ENCODE results near the gene CHRNB2.

Gene CHRNB2

DNA sequence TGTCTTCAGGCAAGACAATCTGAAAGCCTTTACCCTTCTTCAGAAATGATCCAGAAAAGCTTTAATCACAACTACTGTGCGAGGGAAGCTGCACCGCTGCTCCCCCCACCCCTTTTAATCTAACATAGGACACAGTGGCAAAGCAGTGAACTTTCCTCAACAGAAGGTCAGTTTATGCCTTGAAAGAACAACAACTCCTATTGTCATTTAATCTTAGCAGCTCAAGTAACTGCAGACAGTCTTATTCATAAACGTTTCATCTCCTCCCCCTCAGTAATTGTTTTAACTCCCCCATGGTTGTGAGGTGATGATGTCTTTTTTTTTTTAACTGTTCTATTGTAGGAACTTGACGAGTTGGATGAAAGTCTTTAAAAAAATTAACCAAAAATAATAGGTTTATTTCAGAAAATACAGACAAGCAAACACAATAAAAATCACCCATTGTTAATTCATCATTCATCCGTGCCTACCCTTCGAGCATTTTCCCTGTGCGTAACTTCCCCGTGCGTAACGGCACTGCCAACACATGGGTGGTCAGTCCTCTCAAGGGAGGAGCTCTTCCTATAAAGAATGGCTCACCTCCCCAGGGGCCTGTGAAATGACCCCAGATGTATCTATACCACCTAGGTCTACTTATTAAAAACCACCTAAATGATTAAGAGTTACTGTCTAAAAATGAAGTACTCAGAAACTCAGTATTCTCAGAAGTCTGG is 43.7 kb downstream of the CHRNB2 start:
- DNase-seq: no peak

DNA sequence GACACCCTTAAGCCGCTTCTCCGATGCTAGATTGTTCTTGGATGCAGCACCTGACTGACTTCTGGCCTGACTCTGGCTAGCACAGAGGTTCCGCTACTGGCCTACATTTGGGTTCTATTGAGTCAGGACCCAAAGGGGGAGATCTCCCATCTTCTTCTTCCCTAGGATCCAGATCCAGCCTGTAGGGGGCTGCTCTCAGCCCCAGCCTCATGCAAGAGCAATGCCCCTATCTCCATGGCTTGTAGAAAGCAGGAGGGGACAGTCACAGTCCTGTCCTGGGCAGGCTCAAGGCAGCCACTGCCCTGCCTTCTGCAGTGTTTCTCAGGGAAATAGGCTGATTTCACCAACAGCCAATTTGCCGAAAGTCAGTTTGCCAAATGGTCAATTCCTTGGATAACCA is 46.7 kb downstream of the CHRNB2 start:
- DNase-seq: no peak

DNA sequence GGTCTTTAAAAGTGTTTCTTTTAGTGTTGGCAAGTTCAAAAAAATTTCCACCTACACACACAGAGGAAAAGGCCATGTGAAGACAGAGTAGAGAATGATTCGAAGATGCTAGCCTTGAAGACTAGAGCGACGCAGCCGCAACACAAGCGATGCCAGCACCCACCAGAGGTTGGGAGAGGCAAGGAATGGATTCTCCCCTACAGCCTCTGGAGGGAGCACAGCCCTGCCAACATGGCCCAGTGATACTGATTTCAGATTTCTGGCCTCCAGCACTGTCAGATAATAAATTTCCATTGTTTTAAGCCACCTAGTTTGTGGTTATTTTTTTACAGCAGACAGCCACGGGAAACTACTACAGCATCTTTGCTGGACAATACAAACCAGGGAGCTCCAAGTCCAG is 47.3 kb downstream of the CHRNB2 start:
- no peak for DNase-seq

DNA sequence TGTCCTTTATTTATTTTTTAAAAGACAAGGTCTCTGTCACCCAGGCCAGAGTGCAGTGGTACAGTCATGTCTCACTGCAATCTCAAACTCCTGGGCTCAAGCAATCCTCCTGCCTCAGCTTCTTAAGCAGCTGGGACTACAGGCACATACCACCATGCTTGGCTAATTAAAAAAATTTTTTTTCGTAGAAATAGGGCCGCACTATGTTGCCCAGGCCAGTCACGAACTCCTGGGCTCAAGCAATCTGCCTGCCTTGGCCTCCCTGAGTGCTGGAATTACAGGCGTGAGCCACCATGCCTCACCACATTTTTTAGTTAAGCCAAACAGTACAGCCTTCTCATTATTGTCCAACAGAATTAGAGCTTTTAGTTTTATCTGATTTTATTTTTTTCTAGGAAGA is 47.8 kb downstream of the CHRNB2 start:
- no peak for DNase-seq

DNA sequence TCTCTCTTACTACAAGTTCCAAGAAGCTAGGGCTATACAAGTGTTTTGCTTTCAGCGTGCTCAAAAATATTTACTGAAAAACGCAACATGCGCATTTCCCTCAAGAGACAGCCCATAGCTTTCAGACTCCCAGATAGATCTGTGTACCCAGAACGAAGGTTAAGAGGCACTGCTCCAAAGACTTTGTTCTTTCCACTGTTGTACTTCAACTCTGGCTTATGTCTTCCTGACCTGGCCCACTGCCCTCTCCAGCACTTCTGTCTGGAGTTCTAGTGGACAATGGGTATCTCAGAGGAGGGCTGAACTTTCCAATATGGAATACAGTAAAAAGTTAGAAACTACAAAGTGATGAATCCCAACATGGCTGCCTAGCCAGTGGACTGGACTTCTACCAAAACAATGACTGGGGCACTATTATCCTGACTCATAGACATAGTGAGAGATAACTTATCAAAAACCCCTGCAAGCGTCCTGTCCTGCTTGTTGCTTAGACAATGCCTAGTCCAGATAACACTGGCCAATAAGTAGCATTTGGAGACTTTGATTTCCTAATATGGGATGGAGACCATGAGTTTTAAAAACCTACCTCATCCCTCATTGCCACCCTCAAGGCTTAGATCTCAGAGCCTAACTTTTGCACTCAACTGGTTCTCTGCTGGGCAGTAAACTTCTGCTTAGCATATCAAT is 49.2 kb downstream of the CHRNB2 start:
- no peak for DNase-seq

DNA sequence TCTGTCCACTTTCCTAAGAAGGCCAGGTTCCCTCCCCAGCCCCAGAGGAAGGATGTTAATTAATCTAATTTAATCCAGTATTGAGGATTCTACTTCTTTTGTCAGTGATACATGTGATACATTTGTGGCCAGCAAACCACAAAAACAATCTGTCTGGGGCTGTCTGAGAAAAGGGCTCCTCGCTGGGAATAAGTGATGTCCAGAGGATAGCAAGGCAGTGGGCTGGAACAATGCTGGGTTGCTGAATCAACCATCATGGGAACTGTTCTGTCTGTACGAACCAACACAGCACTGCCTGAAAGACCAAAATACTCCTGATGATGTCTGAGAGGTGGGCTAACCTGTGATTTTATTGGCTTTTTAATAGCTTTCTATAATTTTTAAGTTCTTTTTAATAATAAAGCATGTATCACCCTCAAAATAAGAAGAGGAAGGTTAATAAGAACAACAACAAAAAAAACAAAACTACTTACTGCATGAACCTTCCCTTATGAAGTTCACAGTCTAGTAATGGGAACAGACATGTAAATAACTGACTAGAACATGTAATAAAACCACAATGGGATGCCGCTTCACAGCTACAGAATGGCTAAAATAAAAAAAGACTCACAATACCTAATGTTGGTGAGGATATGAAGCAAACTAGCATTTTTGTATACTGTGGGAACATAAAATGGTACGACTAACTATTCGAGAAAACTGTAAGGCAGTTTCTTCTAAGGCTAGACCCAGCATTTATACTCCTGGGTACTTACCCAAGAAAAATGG is 51.8 kb downstream of the CHRNB2 start:
- DNase-seq: no peak

DNA sequence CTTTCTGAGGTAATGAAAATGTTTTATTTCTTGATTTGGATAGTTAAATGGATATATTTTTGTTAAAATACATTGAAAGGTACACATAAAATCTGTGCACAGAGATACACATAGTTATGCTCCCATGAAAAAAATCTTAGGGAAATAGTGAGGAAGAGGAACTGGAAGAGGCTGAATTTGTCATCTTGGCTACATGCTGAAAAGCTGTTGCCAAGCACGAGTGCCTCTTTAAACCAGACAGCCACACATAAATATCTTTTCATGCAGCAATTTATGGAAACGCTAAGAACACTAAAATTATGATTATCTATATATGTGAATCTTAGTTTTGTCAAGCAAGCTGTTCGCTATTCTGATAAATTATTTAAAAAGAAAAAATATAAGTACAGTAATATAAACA is 53.2 kb downstream of the CHRNB2 start:
- DNase-seq: no peak

DNA sequence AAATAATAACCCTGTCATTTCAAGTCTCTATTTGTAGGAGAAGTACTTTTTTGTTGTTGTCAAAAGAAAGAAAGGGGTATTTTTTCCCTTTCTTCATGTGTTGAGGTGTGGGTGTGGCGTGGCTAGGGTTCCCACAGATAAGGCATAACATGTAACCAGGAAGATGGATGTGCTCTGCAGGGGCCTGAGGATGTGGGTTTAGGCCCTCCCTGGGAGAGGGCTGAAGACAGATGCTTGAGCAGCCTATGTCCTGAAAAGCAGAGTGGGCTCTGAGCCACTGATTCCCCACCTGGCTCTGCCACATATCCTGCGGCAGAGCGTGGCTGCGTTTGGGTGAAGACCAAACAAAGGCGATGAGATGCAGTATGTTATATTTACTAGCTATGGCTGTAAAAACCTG is 54.3 kb downstream of the CHRNB2 start:
- no peak for DNase-seq

DNA sequence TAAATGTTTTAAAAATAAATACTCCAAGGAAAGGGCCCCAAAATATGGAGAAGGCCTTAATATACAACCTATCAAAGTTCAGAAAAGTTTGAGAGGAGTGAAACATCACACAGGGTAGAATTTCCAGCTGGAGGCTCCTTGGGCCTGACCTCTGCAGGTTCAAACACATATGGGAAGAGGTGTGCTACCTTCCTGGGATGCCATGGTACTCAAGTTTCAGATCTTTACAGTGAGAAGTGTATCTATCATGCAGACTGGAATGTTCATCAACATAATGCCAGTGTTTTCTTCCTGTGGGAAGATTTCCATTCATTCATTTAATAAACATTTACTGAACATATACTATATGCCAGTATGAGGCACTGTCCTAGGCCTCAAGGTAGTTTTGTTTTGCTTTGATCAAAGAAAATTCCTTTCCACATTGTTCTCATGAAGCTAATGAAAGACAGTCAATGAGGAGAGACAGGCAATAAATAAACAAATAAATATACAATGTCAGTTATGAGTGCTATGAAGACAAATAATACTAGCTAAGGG is 55.0 kb downstream of the CHRNB2 start:
- no peak for DNase-seq

DNA sequence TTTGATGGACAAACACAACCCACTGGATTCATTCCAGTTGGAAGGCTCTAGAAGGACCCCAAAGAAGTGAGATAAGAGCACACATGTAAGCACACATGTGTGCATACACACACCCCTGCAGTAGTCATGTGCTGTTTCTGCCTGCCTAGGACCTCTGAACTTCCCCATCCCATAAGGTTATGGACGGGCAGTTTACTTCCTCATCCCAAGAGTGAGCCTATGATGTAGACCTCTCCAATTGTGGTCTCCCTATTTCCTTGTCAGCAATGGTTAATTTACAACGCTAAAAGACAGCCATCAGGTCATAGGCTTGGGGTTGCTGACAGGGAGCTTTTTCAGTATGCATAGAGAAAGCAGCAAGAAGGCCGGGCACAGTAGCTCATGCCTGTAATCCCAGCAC is 55.8 kb downstream of the CHRNB2 start:
- peak; percentile 70 to 71 for DNase-seq

DNA sequence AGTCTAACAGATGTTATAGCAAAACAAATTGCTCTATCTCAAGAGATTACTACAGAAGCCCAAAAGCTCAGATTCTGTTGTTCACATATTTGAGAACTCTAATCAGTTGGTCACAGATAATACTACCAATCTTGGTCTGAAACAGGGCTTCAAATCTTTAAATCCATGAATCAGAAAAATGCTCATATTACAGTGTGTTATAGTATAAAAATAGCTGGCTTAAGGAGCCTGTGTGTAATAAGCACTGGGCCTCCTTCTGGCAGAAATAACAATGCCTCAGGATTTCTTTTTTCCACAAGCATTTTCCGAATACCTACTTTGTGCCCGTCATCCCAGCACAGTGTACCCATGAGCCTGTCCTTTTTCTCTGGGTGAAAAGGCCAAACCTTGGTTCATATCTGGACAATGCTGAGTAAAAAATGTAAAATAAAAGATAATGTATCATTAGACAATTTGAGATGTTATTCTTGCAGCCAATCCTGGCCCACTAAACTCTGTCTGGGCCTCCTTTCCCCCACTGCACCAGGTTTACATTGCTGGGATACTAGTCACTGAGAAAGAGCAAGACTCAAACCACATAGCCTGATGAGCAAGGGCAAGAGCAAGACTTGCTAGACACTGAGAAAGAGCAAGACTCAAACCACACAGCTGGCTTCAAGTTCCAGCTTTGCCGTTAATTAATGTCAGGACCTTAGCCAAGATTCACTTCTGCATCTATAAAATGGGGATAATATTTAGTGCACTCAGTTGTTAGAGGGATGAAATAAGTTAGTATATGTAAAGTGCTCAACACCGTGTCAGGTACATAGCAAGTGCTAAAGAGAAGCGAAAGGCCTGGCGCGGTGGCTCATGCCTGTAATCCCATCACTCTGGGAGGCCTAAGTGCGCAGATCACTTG is 57.4 kb downstream of the CHRNB2 start:
- no peak for DNase-seq

DNA sequence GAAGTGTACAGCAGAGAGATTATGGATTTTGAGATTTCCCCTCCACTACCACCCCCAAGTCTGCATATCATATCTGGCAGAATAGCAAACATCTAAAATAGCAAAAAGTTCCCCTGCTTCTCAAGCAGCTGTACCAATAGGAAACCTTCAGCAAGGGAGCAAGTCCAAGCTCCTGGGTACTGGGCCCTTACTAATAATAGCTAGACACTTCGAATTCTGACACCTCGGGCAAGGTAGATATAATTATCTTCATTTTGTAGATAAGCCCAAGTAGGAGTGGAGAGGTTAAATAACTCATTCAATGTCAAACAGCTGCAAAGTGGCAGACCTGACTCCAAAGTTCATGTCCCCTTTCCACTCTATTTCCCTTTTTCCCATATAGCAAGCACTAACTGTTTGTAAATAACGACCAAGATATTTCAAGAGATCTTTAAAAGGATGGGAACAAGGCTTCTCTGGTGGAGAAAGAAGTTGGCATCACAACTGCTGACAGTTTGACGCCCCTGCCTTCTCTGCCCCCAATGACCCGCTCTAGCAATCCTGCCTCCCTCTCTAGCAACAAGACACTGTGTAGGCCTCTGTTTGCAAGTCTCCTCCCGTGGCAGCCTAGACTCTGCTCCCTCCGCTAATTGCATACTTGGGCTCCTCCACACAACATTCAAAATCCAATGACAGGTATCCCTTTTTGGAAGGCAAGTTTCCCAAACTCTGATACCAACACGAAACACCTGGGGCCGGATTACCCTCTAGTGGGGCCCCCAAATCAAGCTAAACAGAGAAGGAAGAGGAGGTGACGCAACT is 59.1 kb downstream of the CHRNB2 start:
- DNase-seq: peak in 1 of 2 experiments; percentile 31

DNA sequence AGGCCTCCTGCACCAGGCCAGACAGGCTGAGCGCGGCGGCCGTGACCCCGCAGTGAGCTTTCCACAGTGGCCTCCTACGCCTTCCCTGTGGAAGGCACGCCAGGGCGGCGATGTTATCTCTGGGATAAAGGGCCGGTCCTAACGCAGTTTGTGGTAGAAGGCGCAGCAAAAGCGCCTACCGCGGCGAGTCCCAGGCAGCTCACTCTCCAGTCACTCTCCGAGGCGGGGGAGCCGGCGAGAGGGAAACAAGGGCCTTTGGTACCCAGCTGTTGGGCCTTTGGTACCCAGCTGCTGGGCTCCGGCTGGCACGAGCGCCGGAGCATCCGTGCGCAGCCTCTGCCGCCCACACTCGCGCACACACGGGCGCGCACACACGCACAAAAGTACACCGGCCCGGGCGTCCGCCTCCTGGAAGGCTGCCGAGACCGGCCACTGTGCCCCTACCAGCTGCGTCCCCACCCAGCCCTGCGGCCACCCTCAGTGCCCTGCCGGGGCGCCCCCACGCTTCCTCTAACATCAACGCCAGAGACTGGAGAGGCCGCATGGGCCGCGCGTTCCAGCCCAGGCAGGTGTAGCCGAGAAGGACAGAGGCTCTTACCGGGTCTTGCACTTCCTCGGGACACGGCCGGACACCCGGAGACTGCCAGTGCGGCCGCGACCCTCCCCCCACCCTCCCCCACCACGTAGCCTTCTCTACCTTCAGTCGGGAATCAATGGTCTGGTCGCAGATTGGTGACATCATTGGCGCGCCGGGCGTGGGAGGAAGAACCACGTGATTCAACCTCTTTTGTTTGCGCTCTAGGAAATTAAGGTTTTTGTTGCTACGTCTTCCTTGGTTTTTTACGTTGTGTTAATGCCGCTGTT is 59.9 kb downstream of the CHRNB2 start:
- peak; percentile 55 to 73 for DNase-seq

DNA sequence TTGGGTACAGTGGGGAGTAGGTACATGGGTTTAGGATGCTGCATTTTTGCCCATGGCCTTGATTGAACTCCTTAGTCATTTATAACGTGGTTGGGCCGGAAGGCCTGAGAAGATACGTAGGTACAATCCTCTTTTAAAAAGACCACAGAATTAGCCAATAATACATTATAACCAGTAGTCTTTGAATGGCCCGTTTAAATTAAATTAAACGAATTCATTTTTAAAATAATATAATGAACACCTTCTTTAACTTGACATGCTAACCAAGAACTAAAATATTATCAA is 60.5 kb downstream of the CHRNB2 start:
- peak in 1 of 2 experiments; percentile 39 for DNase-seq

DNA sequence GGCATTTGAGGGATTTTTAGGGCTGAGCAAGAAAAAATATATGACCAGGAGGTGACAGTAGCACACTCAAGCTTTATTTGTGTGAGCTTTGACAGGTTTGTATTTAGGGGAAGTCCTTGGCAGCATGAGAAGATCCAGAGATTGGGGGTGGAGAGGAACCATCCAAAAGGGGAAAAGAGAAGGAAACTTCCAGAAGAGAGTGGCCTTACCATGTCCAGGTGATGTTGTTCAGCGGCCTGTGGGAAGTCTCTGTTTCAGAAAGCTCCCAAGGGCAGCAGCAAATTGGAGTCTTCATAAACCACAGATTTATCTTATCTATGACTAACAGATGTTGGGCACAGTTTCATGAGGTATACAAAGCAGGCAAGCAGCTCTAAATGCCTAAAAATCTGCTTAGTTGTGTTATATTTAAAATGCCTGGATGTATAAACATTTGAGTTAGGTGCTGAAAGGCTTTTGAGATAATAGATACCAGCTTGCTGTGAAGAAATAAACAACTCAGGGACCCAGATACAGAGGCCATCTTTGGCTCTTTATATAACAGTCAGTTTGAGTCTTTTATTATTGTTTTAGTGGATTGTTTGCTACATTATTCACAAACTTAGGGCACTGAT is 61.6 kb downstream of the CHRNB2 start:
- DNase-seq: peak in 1 of 2 experiments; percentile 9
